ENCODE measurements around the gene GLI3. TPM values are rescaled to one million over a fixed set of nuclear protein-coding genes. Genes with fewer than 3 reads are reported as not detected.

GLI3 gene
- total RNA-seq, 1 donor from 2014 or later: 2.2 TPM

- H3K27ac ChIP-seq: no peak overlapping the region
- no peaks in the 10 kb centered on the region for H3K36me3 ChIP-seq
- DNase-seq (ENCODE audit: low spot score in 2 of 2): no peak
- H3K4me3 ChIP-seq: no peak overlapping the region
- TF ChIP-seq, protein P1, sequence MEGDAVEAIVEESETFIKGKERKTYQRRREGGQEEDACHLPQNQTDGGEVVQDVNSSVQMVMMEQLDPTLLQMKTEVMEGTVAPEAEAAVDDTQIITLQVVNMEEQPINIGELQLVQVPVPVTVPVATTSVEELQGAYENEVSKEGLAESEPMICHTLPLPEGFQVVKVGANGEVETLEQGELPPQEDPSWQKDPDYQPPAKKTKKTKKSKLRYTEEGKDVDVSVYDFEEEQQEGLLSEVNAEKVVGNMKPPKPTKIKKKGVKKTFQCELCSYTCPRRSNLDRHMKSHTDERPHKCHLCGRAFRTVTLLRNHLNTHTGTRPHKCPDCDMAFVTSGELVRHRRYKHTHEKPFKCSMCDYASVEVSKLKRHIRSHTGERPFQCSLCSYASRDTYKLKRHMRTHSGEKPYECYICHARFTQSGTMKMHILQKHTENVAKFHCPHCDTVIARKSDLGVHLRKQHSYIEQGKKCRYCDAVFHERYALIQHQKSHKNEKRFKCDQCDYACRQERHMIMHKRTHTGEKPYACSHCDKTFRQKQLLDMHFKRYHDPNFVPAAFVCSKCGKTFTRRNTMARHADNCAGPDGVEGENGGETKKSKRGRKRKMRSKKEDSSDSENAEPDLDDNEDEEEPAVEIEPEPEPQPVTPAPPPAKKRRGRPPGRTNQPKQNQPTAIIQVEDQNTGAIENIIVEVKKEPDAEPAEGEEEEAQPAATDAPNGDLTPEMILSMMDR (IDR thresholded peaks at IDR 0.05): no peak
- peaks cover 0 to 3% of the 10 kb centered on the region in 2 donors for H3K4me1 ChIP-seq
- intact Hi-C loops (cut with DNase I): no loop called here
- H3K9me3 ChIP-seq: no peaks in the 10 kb centered on the region
- H3K27me3 ChIP-seq: no peaks in the 10 kb centered on the region
Observed at GRCh38 chr7:42104231-42104630, 132.8 kb downstream of the GLI3 start.

DNA sequence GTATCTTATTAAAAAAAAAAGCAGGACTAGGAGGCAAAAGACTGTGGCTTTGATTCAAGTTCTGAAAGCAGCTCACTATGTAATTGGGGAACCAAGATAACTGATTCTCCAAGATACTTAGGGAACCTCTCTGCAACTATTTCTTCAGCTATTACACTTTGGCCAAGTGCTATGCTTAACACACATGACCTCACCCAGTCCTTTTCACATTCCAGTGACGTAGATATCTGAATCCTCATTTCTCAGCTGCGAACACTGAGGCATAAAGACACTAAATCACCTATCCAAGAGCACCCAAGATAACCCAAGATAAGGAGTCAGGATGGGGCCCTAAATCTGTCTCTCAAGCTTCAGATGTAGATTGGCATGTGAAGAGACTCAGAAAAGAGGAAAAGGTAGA lies 133.6 kb downstream of the GLI3 start:
- no peak for DNase-seq (ENCODE audit: low spot score in 2 of 2)
- Histone ChIP-seq H3K4me3 (no peak overlapping the region), H3K4me1 (no peaks in the 10 kb centered on the region), H3K9me3 (no peaks in the 10 kb centered on the region), H3K36me3 (no peaks in the 10 kb centered on the region), H3K27me3 (no peaks in the 10 kb centered on the region), H3K27ac (no peak overlapping the region)
- TF ChIP-seq, protein P1 (IDR thresholded peaks at IDR 0.05): no peak
- intact Hi-C loops (cut with DNase I): no loop called here

- TF ChIP-seq, protein P1 (IDR thresholded peaks at IDR 0.05): no peak
- no peak overlapping the region for H3K4me3 ChIP-seq
- intact Hi-C loops (cut with DNase I): no loop called here
- H3K27me3 ChIP-seq: no peaks in the 10 kb centered on the region
- H3K9me3 ChIP-seq: no peaks in the 10 kb centered on the region
- no peaks in the 10 kb centered on the region for H3K36me3 ChIP-seq
- DNase-seq (ENCODE audit: low spot score in 2 of 2): no peak
- H3K27ac ChIP-seq: no peak overlapping the region
- H3K4me1 ChIP-seq: no peaks in the 10 kb centered on the region
Observed at GRCh38 chr7:42103020-42103419, 134.0 kb downstream of the GLI3 start.

DNA sequence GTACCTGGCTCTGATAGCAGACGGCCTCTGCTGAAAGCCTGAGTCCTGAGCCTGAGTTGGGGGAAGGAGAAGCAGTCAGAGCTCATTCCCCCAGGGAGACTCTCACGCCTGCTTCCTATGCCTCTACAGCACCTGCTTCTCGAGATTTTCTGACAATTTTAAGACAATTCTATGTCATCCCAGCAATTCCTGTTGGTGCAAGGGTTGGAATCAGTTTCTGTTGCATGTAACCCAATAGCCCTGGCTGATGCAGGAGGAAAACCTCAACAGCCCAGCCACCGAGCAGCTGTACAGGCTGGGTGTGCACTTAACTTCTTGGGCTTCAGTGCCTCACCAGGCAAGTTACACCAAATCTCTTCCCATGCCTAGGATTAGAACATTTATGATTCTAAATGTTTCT lies 134.7 kb downstream of the GLI3 start:
- no peak for DNase-seq (ENCODE audit: low spot score in 2 of 2)
- no peaks in the 10 kb centered on the region for H3K4me1 ChIP-seq

DNA sequence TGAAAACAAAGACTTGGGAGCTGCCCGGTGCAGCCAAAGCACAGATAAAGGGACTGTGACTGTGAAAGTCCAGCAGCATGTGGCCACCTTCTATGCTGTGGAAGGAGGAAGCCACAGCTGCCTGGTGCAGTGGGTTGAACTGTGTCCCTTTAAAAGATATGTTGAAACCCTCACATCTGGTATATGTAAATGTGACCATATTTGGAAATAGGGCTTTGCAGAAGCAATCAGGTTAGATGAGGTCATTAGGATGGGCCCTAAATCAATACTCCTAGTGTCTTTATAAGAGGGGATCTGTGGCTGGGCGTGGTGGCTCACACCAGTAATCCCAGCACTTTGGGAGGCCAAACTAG lies 136.9 kb downstream of the GLI3 start:
- intact Hi-C loops (cut with DNase I): no loop called here
- no peak for DNase-seq (ENCODE audit: low spot score in 2 of 2)
- Histone ChIP-seq H3K9me3 (no peaks in the 10 kb centered on the region), H3K4me3 (no peak overlapping the region), H3K27me3 (no peaks in the 10 kb centered on the region), H3K27ac (no peak overlapping the region), H3K36me3 (no peaks in the 10 kb centered on the region), H3K4me1 (peaks cover 0 to 5% of the 10 kb centered on the region in 2 donors)
- TF ChIP-seq, protein P1 (IDR thresholded peaks at IDR 0.05): no peak

More for the DNA sequence above, 134.7 kb downstream of the GLI3 start:
- H3K27me3 ChIP-seq: no peaks in the 10 kb centered on the region
- no peak overlapping the region for H3K27ac ChIP-seq
- no peak overlapping the region for H3K4me3 ChIP-seq
- H3K36me3 ChIP-seq: no peaks in the 10 kb centered on the region
- no peaks in the 10 kb centered on the region for H3K9me3 ChIP-seq
- TF ChIP-seq, protein P1 (IDR thresholded peaks at IDR 0.05): no peak
- intact Hi-C loops (cut with DNase I): no loop called here

GRCh38 chr7:42099470-42100155 lies 137.4 kb downstream of the GLI3 start:
- intact Hi-C loops (cut with DNase I): no loop called here
- Histone ChIP-seq H3K36me3 (no peaks in the 10 kb centered on the region), H3K4me3 (no peak overlapping the region), H3K27ac (no peak overlapping the region), H3K27me3 (no peaks in the 10 kb centered on the region), H3K9me3 (no peaks in the 10 kb centered on the region), H3K4me1 (peaks cover 0 to 5% of the 10 kb centered on the region in 2 donors)
- TF ChIP-seq, protein P1 (IDR thresholded peaks at IDR 0.05): no peak
- no peak for DNase-seq (ENCODE audit: low spot score in 2 of 2)
